Astrocyte of the cerebellum (primary cell): ENCODE data around the gene LRRC43.

Source experiments
- DNase-seq: peaks from one replicate; pipeline ENCODE4 v3.0.0-alpha.2; 2011; ENCODE audit warnings: low read depth
- H3K4me3 ChIP-seq: 2 replicates; pipeline ENCODE4 v1.5.1; 2011; ENCODE audit warnings: mild to moderate bottlenecking, low read depth, low read length, moderate library complexity
- CTCF ChIP-seq: IDR thresholded peaks from 2 replicates; pipeline ENCODE4 v1.5.1; 2012; ENCODE audit warnings: low read length, low read depth, moderate library complexity, mild to moderate bottlenecking; ENCODE audit errors: missing control alignments
- in situ Hi-C: cut with HindIII; loops from 2 replicates; pipeline ENCODE4 v1.10.0; 2017; ENCODE audit warnings: low sequenced_read_pairs

The LRRC43 gene

GRCh38 chr12:122250536-122250935, 67.6 kb downstream of the LRRC43 start:
- DNase-seq: no peak
- no peak overlapping the region for H3K4me3 ChIP-seq
- no peak for TF ChIP-seq CTCF
- in situ Hi-C loops: no loop called here
